Thymus (tissue), 11 donors: ENCODE results near the gene C18orf32. TPM values are rescaled to one million over a fixed set of nuclear protein-coding genes. Genes with fewer than 3 reads are reported as not detected.
"Not testable (repeated sequence)": the region's sequence is repeated elsewhere in the genome, so short reads cannot be mapped to it uniquely, and the experiment has no call there.

Experiments used
- DNase-seq, 9 donors: peaks; one replicate each; pipeline ENCODE4 v3.0.0-alpha.2; 2013; ENCODE audit warnings: low spot score in 9 of 9, low read depth in 6 of 9, missing footprints in 1 of 9
- H3K27ac ChIP-seq, 2 donors: one replicate each; pipeline ENCODE4 v1.5.1; 2013; ENCODE audit warnings: control low read depth in 1 of 2, low read depth in 1 of 2, low read length in 1 of 2, mild to moderate bottlenecking in 1 of 2, moderate library complexity in 1 of 2
- H3K27me3 ChIP-seq, 2 donors: one replicate each; pipeline ENCODE4 v1.5.1; 2013; ENCODE audit warnings: low read length in 1 of 2; ENCODE audit not compliant: control insufficient read depth in 2 of 2, insufficient read depth in 1 of 2
- H3K36me3 ChIP-seq, 2 donors: one replicate each; pipeline ENCODE4 v1.5.1; 2013; ENCODE audit warnings: low read length in 1 of 2, mild to moderate bottlenecking in 1 of 2, moderate library complexity in 1 of 2; ENCODE audit not compliant: control insufficient read depth in 2 of 2, insufficient read depth in 2 of 2
- H3K4me1 ChIP-seq, 2 donors: one replicate each; pipeline ENCODE4 v1.5.1; 2013; ENCODE audit warnings: low read length in 2 of 2; ENCODE audit not compliant: control insufficient read depth in 2 of 2, insufficient read depth in 2 of 2
- H3K4me3 ChIP-seq, 2 donors: one replicate each; pipeline ENCODE4 v1.5.1; 2013; ENCODE audit warnings: low read length in 2 of 2, control low read depth in 1 of 2, mild to moderate bottlenecking in 1 of 2
- H3K9me3 ChIP-seq, 2 donors: one replicate each; pipeline ENCODE4 v1.5.1; 2013; ENCODE audit warnings: low read length in 1 of 2, mild to moderate bottlenecking in 1 of 2; ENCODE audit not compliant: control insufficient read depth in 2 of 2, insufficient read depth in 1 of 2
- WGBS: extraction: QIAGEN DNeasy Blood & Tissue Kit; methylation state at CpG from one replicate; pipeline ENCODE4 v1.1.7; 2013; 5-methylcytosine and 5-hydroxymethylcytosine counted together
- polyA plus RNA-seq: library from polyadenylated mRNA; stranded (reverse); fragments of 200-250 nt; gene quantifications from one replicate; pipeline ENCODE4 v1.2.3, GENCODE V29; 2013
- total RNA-seq: library from RNA; stranded (reverse); fragments of 120-200 nt; gene quantifications from one replicate; pipeline ENCODE4 v1.2.4, GENCODE V29; 2013
- donor health status: healthy.

Gene C18orf32
- total and polyA plus RNA-seq, 2 donors = 26.6 to 95.3 TPM

DNA sequence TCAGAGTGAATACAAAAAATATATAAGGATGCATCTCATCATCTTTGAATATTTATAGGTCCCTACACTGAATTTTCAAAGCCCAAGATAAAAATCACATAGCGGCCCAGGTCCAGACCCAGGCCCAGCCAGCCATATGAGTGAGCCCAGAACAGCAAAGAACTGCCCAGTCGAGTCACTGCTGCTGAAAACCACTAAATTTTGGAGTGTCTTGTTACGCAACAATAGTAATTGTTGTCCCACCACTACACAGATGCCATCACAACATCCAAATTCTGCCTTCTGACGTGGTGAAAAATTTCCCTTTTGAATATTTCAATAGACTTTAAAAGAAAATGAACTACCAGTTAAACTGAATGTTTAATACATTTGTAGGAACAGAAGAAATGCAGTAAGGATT, 5.7 kb downstream of the C18orf32 start:
- H3K4me3 ChIP-seq = no peak overlapping the region
- H3K36me3 ChIP-seq = peaks cover 29 to 37% of the 10 kb centered on the region in 2 donors
- H3K27me3 ChIP-seq = no peaks in the 10 kb centered on the region
- 95% methylated on average over 4 of the region's 4 CpGs for WGBS
- DNase-seq = no peak
- H3K9me3 ChIP-seq = no peaks in the 10 kb centered on the region
- H3K4me1 ChIP-seq = peaks cover 5 to 7% of the 10 kb centered on the region in 2 donors
- H3K27ac ChIP-seq = no peak overlapping the region

GRCh38 chr18:49479381-49480137, 7.5 kb downstream of the C18orf32 start:
- Histone ChIP-seq H3K4me3 (no peak overlapping the region), H3K27ac (no peak overlapping the region), H3K27me3 (no peaks in the 10 kb centered on the region), H3K36me3 (peaks cover 29 to 37% of the 10 kb centered on the region in 2 donors), H3K9me3 (no peaks in the 10 kb centered on the region), H3K4me1 (no peaks in the 10 kb centered on the region)
- DNase-seq = no peak
- 91% methylated on average over 5 of the region's 5 CpGs for whole genome bisulfite sequencing

- no peak overlapping the region for H3K27ac ChIP-seq
- 50% methylated on average over 11 of the region's 11 CpGs for WGBS
- H3K4me3 ChIP-seq = no peak overlapping the region
- H3K27me3 ChIP-seq = no peaks in the 10 kb centered on the region
- DNase-seq = no peak
- peaks cover 23% of the 10 kb centered on the region in 2 donors for H3K36me3 ChIP-seq
- no peaks in the 10 kb centered on the region for H3K4me1 ChIP-seq
- no peaks in the 10 kb centered on the region for H3K9me3 ChIP-seq
These were observed 10.2 kb downstream of the C18orf32 start for GRCh38 chr18:49476664-49477411.

- DNase-seq, H3K9me3 ChIP-seq, H3K27ac ChIP-seq, H3K4me1 ChIP-seq, H3K4me3 ChIP-seq, H3K27me3 ChIP-seq: not testable (repeated sequence)
- 97% methylated on average over 6 of the region's 6 CpGs for WGBS
- peaks cover 10% of the 10 kb centered on the region in 2 donors for H3K36me3 ChIP-seq
These were observed 12.1 kb downstream of the C18orf32 start for GRCh38 chr18:49474935-49475334.

DNA sequence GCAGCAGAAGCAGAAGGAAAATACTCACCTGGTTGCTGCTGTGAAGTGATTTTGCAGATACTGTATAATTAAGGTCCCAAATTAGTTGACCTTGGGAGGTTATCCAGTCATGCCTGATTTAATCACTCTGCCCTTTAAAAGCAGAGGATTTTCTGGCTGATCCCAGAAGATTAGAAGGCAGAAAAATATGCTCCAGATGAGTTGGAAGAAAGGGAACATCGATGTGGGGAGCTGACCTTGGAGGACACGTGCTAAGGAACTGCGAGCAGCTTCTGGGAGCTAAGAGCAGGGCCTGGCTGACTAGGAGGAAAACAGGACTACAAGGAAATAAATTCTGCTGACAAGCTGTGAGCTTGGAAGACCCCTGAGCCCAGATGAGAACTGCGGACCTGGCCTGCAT, 13.3 kb downstream of the C18orf32 start:
- Histone ChIP-seq H3K4me1 (no peaks in the 10 kb centered on the region), H3K4me3 (no peak overlapping the region), H3K27me3 (no peaks in the 10 kb centered on the region), H3K9me3 (no peaks in the 10 kb centered on the region), H3K36me3 (peaks cover 0 to 3% of the 10 kb centered on the region in 2 donors), H3K27ac (no peak overlapping the region)
- no peak for DNase-seq
- 92% methylated on average over 4 of the region's 4 CpGs for WGBS

DNA sequence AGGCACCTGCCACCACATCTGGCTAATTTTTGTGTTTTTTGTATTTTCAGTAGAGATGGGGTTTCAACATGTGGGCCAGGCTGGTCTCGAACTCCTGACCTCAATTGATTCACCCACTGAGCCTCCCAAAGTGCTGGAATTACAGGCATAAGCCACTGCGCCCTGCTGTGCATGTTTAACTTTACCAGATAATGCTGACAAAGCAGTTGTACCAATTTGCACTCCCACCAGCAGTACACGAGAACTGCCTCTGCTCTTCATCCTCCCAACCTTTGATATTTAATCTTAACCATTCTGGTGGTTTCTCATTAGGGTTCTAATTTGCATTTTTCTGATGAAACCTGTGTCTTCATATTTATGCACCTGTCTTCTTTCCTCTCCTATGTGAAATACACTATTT, 14.6 kb downstream of the C18orf32 start:
- H3K27ac ChIP-seq = no peak overlapping the region
- H3K4me3 ChIP-seq = no peak overlapping the region
- H3K36me3 ChIP-seq = peaks cover 0 to 3% of the 10 kb centered on the region in 2 donors
- H3K4me1 ChIP-seq = no peaks in the 10 kb centered on the region
- DNase-seq = no peak
- 88% methylated on average over 3 of the region's 3 CpGs for WGBS
- H3K27me3 ChIP-seq = no peaks in the 10 kb centered on the region
- H3K9me3 ChIP-seq = no peaks in the 10 kb centered on the region

DNA sequence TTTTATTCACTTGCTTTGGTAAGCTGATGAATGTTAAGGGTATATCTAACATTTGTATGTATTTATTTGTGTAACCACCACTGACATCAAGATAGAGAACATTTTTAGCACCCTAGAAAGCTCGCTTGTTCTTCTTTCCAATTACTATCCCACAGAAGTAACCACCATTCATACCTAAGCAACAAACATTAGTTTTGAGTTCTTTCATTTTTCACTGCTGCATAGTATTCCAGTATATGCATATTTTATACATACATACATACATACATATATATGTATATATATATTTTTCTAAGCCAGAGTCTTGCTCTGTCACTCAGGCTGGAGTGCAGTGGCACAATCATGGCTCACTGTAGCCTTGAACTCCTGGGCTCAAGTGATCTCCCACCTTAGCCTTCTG, 15.5 kb downstream of the C18orf32 start:
- 100% methylated on average over 1 of the region's 1 CpG for WGBS
- Histone ChIP-seq H3K27ac (no peak overlapping the region), H3K9me3 (no peaks in the 10 kb centered on the region), H3K4me3 (no peak overlapping the region), H3K36me3 (no peaks in the 10 kb centered on the region), H3K4me1 (no peaks in the 10 kb centered on the region), H3K27me3 (no peaks in the 10 kb centered on the region)
- no peak for DNase-seq

DNA sequence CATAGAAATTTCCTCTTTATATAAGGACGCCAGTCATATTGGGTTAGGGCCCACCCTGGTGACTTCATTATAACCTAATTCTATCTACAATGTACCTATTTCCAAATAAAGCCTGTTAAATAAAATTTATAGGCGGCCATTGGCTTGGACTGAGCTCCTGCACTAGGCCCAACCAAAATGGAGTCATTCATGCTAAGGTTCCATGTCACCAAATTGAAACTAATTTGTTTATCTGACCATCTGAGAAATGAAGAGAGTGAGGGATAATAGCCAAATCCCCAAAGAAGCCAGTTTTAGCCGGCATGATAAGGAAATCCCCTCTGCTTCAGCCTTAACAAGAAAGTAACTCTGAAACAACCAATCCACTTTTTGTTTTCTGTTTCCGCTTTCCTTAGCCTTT, 19.4 kb downstream of the C18orf32 start:
- Histone ChIP-seq H3K4me1 (no peaks in the 10 kb centered on the region), H3K9me3 (no peaks in the 10 kb centered on the region), H3K36me3 (no peaks in the 10 kb centered on the region), H3K27me3 (no peaks in the 10 kb centered on the region), H3K4me3 (no peak overlapping the region), H3K27ac (no peak overlapping the region)
- WGBS = 96% methylated on average over 4 of the region's 4 CpGs
- DNase-seq = no peak

- 97% methylated on average over 2 of the region's 2 CpGs for WGBS
- no peaks in the 10 kb centered on the region for H3K27me3 ChIP-seq
These were observed 19.9 kb downstream of the C18orf32 start for GRCh38 chr18:49467019-49467563.

More at GRCh38 chr18:49467019-49467563, 19.9 kb downstream of the C18orf32 start:
- Histone ChIP-seq H3K4me1 (no peaks in the 10 kb centered on the region), H3K9me3 (no peaks in the 10 kb centered on the region), H3K4me3 (no peak overlapping the region), H3K27ac (no peak overlapping the region), H3K36me3 (no peaks in the 10 kb centered on the region)
- DNase-seq = no peak
